GM21717 (cell line): Measurements from ENCODE around the gene HOTAIR.

ENCODE experiments used
- ATAC-seq: cut with Tn5 transposase; IDR thresholded peaks from one replicate; pipeline ENCODE4 v1.9.1; 2021; ENCODE audit warnings: mild to moderate bottlenecking, moderate library complexity; ENCODE audit not compliant: unreplicated experiment

HOTAIR gene

DNA sequence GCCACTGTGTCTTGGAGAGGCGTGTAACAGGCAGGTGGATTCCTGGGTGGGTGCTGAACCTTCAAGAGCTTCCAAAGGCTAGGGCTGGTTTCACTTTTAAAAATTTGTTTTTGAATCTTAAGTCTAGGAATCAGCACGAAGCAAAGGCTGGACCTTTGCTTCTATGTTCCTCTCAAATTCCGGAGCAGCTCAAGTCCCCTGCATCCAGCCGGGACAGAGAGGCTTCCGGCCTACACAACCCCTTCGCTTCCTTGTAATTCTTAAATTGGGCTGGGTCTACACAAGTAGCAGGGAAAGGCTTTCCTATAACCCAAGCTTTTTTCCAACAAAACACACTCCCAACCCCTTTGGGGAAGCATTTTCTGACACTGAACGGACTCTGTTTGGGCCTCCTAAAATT lies 11.7 kb downstream of the HOTAIR start:
- ATAC-seq, result no peak

DNA sequence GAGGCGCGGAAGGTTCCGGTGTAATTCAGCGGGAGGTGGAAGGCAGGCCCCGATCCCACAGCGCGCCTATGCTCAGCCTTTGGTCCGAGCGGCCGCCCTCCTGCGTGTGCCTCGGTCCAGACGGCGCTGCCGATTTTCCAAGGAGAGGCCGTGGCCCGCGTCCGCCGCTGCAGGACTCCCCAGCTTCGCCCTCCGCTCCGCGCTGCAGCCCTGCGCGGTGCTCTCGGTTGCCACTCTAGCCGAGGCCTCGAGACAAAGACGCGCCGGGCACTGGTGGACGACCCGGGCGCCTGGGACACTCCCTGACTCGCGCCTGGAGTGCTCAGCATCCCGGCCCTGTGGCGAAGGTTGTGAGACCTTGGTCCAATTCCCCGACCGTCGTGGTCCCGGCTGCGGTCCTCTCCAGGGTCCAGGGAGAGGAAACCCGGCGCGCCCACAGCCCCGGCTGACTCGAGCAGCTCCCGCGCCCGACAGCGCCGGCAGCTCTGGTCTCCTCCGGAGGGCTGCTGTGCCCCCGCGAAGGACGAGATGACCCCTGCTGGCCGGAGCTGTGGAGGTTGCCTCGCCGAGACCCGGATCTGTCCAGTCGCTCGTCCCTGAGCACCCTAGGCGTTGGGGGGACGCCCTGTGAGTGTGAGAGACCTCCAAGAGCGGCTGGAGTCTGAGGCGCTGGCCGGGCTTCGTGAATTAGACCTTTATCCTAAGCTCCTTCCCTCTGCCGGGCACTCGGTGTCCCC lies 13.6 kb downstream of the HOTAIR start:
- no peak for ATAC-seq

DNA sequence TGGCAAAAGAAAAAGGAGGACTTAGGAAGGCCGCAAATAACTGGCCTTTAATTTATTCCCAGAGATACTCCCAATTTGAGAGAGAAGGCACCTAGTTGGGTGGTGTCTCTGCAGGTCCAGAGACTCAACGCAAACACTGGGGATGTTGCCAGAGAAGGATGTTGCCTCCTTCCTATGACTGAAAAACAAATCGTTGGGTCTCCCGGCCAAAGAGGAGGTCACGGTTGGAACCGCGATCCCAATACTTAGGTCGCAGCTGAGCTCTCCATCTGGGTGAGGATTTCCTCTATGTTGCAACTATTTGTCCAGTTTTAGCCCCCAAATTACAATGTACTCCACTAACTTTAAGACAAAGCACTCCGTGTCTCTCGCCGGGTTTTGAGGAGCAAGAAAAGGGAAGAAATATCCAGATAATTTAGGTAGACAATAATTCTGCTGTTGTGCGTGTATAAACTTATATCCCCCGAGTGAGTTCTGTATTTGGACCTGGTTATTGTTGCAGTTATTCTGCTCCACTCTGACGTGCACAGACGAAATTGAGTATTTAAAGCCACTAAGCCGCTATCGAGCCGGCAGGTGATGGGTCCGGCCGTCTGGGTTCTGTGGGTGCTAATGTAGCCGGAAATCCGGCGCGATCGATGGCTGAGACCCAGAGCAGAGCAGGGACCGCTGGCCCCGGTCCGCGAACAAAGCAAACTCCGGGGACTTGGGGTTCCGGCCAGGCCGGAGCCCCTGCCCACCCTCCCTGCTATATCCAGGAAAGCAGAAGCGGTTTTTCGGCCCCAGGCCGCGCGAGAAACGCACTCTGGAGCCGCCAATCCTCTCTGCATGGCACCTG lies 14.3 kb downstream of the HOTAIR start:
- no peak for ATAC-seq

GRCh38 chr12:53959314-53959713 lies 15.4 kb downstream of the HOTAIR start:
- ATAC-seq, result no peak

GRCh38 chr12:53958128-53958527 lies 16.6 kb downstream of the HOTAIR start:
- ATAC-seq, result no peak

- ATAC-seq, result no peak
Observed at GRCh38 chr12:53956914-53957536, 17.7 kb downstream of the HOTAIR start.

- ATAC-seq, result no peak
Observed at GRCh38 chr12:53956251-53956887, 18.4 kb downstream of the HOTAIR start.

- no peak for ATAC-seq
Observed at GRCh38 chr12:53955776-53956250, 18.9 kb downstream of the HOTAIR start.

DNA sequence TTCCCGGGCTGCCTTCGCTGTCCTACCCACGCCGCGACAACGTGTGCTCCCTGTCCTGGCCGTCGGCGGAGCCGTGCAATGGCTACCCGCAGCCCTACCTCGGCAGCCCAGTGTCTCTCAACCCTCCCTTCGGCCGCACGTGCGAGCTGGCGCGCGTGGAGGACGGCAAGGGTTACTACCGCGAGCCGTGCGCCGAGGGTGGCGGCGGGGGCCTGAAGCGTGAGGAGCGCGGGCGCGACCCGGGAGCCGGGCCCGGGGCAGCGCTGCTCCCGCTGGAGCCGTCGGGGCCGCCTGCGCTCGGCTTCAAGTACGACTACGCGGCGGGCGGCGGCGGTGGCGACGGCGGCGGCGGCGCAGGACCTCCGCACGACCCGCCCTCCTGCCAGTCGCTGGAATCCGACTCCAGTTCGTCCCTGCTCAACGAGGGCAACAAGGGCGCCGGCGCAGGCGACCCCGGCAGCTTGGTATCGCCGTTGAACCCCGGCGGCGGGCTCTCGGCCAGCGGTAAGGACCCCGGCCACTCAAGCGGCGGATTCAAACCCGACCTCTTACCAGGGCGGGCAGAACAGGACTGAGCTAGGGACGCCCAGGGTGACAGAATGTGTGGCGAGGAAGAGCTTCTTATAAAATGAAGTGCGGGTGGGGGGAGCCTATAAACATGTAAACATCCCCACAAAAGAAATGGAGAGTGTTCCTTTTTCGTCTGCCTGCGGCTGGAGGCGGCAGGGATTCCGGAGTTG lies 19.5 kb downstream of the HOTAIR start:
- ATAC-seq, result no peak

DNA sequence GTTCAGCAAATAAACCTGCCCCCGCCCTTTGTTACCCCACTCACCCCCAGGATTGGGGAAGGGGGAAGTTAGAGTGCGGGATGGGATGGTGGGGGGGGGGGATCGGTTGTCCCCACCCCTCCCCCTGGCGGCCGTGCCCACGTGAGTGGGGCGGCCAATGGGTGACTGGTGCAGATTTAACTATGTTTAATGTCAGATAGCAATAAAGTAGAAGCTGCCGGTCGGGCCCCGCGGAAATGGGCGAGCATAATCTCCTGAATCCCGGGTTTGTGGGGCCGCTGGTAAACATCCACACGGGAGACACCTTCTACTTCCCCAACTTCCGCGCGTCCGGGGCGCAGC lies 20.1 kb downstream of the HOTAIR start, which contains the start of gene HOXC12:
TSS of gene HOXC12 (plus strand) at position 210 of the 342 bp plus-strand sequence. CDS start at position 237, 27 bp downstream.
- no peak for ATAC-seq

GRCh38 chr12:53953831-53954693 lies 20.7 kb downstream of the HOTAIR start:
- ATAC-seq, result no peak

- ATAC-seq, result no peak
Observed at GRCh38 chr12:53952871-53953734, 21.7 kb downstream of the HOTAIR start.

DNA sequence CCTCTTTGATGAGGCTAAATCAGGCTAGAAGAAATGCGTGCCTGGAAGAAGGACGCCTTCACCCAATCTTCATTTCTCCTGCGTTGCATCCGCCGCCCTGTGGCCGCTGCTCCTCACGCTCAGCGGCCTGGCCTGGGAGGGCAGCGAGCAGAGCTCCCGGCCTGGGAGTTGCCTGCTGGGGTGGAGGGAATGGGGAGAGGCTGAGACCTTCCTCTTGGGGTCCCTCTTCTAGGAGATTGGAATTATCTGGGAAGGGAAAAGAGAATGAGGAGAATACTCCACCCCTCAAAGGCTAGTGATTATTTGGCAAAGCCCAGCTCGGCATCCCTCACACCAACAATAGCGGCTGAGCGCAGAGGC lies 22.4 kb downstream of the HOTAIR start:
- ATAC-seq, result no peak

DNA sequence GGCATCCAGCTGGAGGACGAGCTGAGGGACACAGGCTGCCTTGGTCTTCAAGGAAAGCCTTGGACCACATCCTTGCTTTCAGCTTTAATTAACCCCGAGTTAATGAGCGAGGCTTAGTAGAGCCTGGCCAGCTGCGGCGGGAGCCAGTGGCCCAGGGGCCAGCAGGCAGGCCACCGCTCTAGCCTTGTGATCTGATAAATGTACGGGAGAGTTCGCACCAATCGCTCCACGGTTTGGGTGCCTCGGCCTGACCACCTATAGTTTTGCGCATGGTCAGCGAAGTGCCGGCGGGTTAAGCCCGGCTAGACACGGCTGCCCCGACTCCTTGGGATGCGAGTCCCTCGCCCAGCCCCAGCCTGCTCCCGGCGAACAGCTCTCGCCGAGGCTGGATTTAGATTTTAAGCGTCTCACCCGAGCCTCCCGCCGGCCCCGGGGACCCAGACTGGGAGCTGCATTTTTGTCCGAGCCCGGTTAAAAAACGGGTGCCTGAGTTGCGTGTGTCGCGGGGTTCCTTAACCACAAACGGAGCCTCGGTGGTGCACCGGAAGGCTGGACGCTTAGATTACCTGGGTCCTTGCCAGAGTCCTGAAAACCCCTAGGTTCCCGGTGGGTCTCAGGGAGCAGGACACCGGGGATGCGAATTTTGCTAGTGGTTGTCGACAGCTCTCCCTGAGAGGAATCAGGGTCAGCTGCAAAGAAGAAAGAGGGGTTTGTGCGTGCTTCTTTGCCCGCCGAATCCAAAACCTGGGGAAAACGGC lies 23.0 kb downstream of the HOTAIR start:
- no peak for ATAC-seq

DNA sequence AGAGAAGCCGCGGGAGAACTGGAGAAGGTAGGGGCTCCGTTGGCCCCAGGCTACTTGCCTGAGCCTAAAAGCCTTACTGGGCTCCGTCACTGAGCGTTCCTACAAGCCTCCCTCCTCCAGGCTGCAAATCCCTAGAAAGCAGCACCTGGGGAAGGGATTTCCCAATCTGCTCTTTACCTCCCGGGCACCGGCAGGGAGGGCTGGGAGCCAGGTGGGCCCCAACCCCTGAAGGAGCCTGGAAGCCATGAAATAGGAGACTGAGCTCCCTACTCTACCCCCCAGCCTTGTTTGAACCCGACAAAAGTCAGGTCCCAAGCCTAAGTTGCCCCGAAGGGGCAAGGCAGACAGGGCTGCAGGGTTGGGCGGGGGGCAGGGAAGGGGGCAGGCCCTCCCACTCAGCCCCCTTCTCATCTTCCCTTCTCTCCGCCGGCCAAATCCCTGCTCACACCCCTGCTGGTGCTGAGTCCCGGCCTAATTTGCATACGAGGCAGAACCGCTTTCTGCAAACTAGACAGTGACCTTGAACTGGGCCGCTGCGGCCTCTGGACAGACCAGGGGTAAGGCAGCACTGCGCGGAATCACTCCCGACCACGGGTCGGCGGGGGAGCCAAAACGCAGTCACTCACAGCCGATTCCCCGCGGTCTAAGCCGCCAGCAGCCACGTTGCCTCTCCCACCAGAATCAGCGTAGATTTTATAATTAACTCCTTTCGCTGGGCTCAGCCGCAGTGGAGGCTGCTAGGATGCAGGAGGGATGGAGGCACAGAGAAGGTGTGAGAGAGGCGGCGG lies 23.8 kb downstream of the HOTAIR start:
- no peak for ATAC-seq

- ATAC-seq, result no peak
Observed at GRCh38 chr12:53950437-53950773, 24.3 kb downstream of the HOTAIR start.
